Neural progenitor cell (in vitro differentiated cells): ENCODE results near the gene ANAPC7. TPM values are rescaled to one million over a fixed set of nuclear protein-coding genes. Genes with fewer than 3 reads are reported as not detected.
"Not testable (repeated sequence)": the region's sequence is repeated elsewhere in the genome, so short reads cannot be mapped to it uniquely, and the experiment has no call there.

Source experiments
- DNase-seq: peaks from one replicate; pipeline ENCODE4 v3.0.0-alpha.2; 2016; ENCODE audit warnings: low spot score
- H2AFZ ChIP-seq: fragments of 200-600 bp; sonication (generic); replicated peaks from 2 replicates; pipeline ENCODE4 v1.6.1; 2016; ENCODE audit warnings: antibody characterized with exemption
- H3F3A ChIP-seq: fragments of 200-600 bp; sonication (generic); 2 replicates; pipeline ENCODE4 v1.6.1; 2016; ENCODE audit warnings: antibody characterized with exemption, low read depth
- H3K27ac ChIP-seq: fragments of 200-600 bp; sonication (generic); 2 replicates; pipeline ENCODE4 v1.5.1; 2016; ENCODE audit warnings: mild to moderate bottlenecking
- H3K27me3 ChIP-seq: fragments of 200-600 bp; sonication (generic); 2 replicates; pipeline ENCODE4 v1.6.1; 2016; ENCODE audit warnings: mild to moderate bottlenecking, moderate library complexity
- H3K36me3 ChIP-seq: fragments of 200-600 bp; sonication (generic); 2 replicates; pipeline ENCODE4 v1.5.1; 2016
- H3K4me1 ChIP-seq: fragments of 200-600 bp; sonication (generic); 2 replicates; pipeline ENCODE4 v1.6.1; 2016; ENCODE audit warnings: mixed run types
- H3K4me2 ChIP-seq: fragments of 200-600 bp; sonication (generic); 2 replicates; pipeline ENCODE4 v1.6.1; 2016
- H3K4me3 ChIP-seq: fragments of 200-600 bp; sonication (generic); 2 replicates; pipeline ENCODE4 v1.5.1; 2016
- H3K79me2 ChIP-seq: fragments of 200-600 bp; sonication (generic); 2 replicates; pipeline ENCODE4 v1.6.1; 2016; ENCODE audit warnings: low read depth
- H3K9ac ChIP-seq: fragments of 200-600 bp; sonication (generic); 2 replicates; pipeline ENCODE4 v1.6.1; 2016
- H3K9me3 ChIP-seq: fragments of 200-600 bp; sonication (generic); 2 replicates; pipeline ENCODE4 v1.5.1; 2016; ENCODE audit warnings: low read depth
- H4K20me1 ChIP-seq: fragments of 200-600 bp; sonication (generic); 2 replicates; pipeline ENCODE4 v1.6.1; 2016; ENCODE audit warnings: low read depth
- H3K27ac Mint-ChIP-seq: 3 replicates; pipeline ENCODE4 v1.8.0; 2021; ENCODE audit warnings: mixed read lengths
- H3K27me3 Mint-ChIP-seq: 2 replicates; pipeline ENCODE4 v1.8.0; 2022; ENCODE audit warnings: low read depth, mild to moderate bottlenecking, inconsistent platforms, moderate library complexity, mixed read lengths; ENCODE audit not compliant: insufficient read depth
- H3K36me3 Mint-ChIP-seq: 3 replicates; pipeline ENCODE4 v1.8.0; 2021; ENCODE audit warnings: mixed read lengths
- H3K4me1 Mint-ChIP-seq: 3 replicates; pipeline ENCODE4 v1.8.0; 2021; ENCODE audit warnings: mixed read lengths
- H3K4me3 Mint-ChIP-seq: 3 replicates; pipeline ENCODE4 v1.8.0; 2021; ENCODE audit warnings: mild to moderate bottlenecking, moderate library complexity, mixed read lengths
- H3K9me3 Mint-ChIP-seq: 3 replicates; pipeline ENCODE4 v1.8.0; 2020; ENCODE audit warnings: mixed read lengths
- CTCF ChIP-seq: fragments of 200-600 bp; sonication (generic); IDR thresholded peaks from 2 replicates; pipeline ENCODE4 v1.5.1; 2017; ENCODE audit warnings: antibody characterized with exemption, mild to moderate bottlenecking
- EZH2 ChIP-seq: fragments of 200-600 bp; sonication (generic); IDR thresholded peaks from 2 replicates; pipeline ENCODE4 v1.6.1; 2017; ENCODE audit warnings: antibody characterized with exemption, mild to moderate bottlenecking, moderate library complexity
- EZH2phosphoT487 ChIP-seq: fragments of 200-600 bp; sonication (generic); IDR thresholded peaks from 2 replicates; pipeline ENCODE4 v1.6.1; 2017; ENCODE audit warnings: antibody characterized with exemption
- total RNA-seq: library from RNA; depleted of rRNA; stranded (reverse); fragments of >200 nt; gene quantifications from 2 replicates; pipeline ENCODE4 v1.2.3, GENCODE V29; 2015; ENCODE audit warnings: low replicate concordance

ANAPC7 gene
- total RNA-seq, 1 donor from 2014 or later: 114 TPM

GRCh38 chr12:110379631-110380030 is 23.9 kb downstream of the ANAPC7 start:
- Mint-ChIP-seq H3K4me1 (no peaks in the 10 kb centered on the region), H3K9me3 (no peaks in the 10 kb centered on the region), H3K27ac (no peak overlapping the region), H3K27me3 (peaks cover 3% of the 10 kb centered on the region), H3K36me3 (peaks cover 43% of the 10 kb centered on the region), H3K4me3 (no peak overlapping the region)
- no peak overlapping the region for H3K4me3 ChIP-seq
- no peak for DNase-seq
- no peak overlapping the region for H3K27ac ChIP-seq
- H3K4me1 ChIP-seq: no peaks in the 10 kb centered on the region
- no peak for TF ChIP-seq EZH2
- TF ChIP-seq EZH2phosphoT487: no peak
- no peaks in the 10 kb centered on the region for H3K9me3 ChIP-seq
- no peak overlapping the region for H3K9ac ChIP-seq
- H3K36me3 ChIP-seq: peaks cover 24% of the 10 kb centered on the region
- H3K27me3 ChIP-seq: no peaks in the 10 kb centered on the region
- H4K20me1 ChIP-seq: peaks cover 5% of the 10 kb centered on the region
- peaks cover 8% of the 10 kb centered on the region for H3F3A ChIP-seq
- no peaks in the 10 kb centered on the region for H3K79me2 ChIP-seq
- no peak overlapping the region for H2AFZ ChIP-seq
- H3K4me2 ChIP-seq: no peak overlapping the region

GRCh38 chr12:110379197-110379596 is 24.3 kb downstream of the ANAPC7 start:
- TF ChIP-seq EZH2 (no peak), CTCF (no peak), EZH2phosphoT487 (no peak)
- H3K36me3 Mint-ChIP-seq: peaks cover 44% of the 10 kb centered on the region

DNA sequence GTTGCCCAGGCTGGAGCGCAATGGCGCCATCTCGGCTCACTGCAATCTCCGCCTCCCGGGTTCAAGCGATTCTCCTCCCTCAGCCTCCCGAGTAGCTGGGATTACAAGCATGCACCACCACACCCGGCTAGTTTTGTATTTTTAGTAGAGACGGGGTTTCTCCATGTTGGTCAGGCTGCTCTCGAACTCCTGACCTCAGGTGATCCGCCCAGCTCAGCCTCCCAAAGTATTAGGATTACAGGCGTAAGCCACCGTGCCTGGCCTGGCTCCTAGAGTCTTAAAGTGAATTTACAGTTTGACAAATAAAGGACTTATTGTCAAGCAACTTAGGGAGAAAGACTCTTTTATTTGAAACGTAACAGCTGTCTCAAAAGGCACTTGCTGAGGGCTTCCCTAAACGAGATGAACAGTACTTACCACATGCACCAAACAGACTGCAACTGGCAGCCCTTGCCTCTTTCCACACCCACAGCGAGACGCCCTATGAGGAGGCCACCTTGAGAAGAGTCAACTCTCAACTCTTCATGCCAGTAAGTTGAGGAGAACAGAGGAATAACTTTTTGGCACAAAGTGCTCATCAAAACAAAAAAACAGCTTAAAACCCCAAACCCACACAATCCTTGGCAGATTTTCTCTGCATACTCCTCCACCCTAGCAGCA is 25.2 kb downstream of the ANAPC7 start:
- H4K20me1 ChIP-seq, H3K4me3 ChIP-seq, H3K79me2 ChIP-seq, H3K4me1 ChIP-seq, H3F3A ChIP-seq, H3K9me3 ChIP-seq, H3K4me2 ChIP-seq, H3K4me3 Mint-ChIP-seq, H3K27ac Mint-ChIP-seq, H2AFZ ChIP-seq, H3K27me3 Mint-ChIP-seq, H3K9ac ChIP-seq, DNase-seq, H3K27ac ChIP-seq, H3K4me1 Mint-ChIP-seq, H3K27me3 ChIP-seq, H3K9me3 Mint-ChIP-seq: not testable (repeated sequence)
- peaks cover 24% of the 10 kb centered on the region for H3K36me3 ChIP-seq
- peaks cover 46% of the 10 kb centered on the region for H3K36me3 Mint-ChIP-seq

More at GRCh38 chr12:110379197-110379596, 24.3 kb downstream of the ANAPC7 start:
- no peaks in the 10 kb centered on the region for H3K79me2 ChIP-seq
- no peak overlapping the region for H3K4me3 ChIP-seq
- H3K9ac ChIP-seq: no peak overlapping the region
- DNase-seq: no peak
- no peak overlapping the region for H3K4me2 ChIP-seq
- peaks cover 3% of the 10 kb centered on the region for H3K27me3 Mint-ChIP-seq
- no peaks in the 10 kb centered on the region for H3K4me1 Mint-ChIP-seq
- no peaks in the 10 kb centered on the region for H3K27me3 ChIP-seq
- peaks cover 5% of the 10 kb centered on the region for H4K20me1 ChIP-seq
- H2AFZ ChIP-seq: no peak overlapping the region
- H3F3A ChIP-seq: peaks cover 8% of the 10 kb centered on the region
- no peak overlapping the region for H3K4me3 Mint-ChIP-seq
- peaks cover 24% of the 10 kb centered on the region for H3K36me3 ChIP-seq
- H3K9me3 ChIP-seq: no peaks in the 10 kb centered on the region
- H3K27ac ChIP-seq: no peak overlapping the region
- H3K4me1 ChIP-seq: no peaks in the 10 kb centered on the region
- no peak overlapping the region for H3K27ac Mint-ChIP-seq
- no peaks in the 10 kb centered on the region for H3K9me3 Mint-ChIP-seq

DNA sequence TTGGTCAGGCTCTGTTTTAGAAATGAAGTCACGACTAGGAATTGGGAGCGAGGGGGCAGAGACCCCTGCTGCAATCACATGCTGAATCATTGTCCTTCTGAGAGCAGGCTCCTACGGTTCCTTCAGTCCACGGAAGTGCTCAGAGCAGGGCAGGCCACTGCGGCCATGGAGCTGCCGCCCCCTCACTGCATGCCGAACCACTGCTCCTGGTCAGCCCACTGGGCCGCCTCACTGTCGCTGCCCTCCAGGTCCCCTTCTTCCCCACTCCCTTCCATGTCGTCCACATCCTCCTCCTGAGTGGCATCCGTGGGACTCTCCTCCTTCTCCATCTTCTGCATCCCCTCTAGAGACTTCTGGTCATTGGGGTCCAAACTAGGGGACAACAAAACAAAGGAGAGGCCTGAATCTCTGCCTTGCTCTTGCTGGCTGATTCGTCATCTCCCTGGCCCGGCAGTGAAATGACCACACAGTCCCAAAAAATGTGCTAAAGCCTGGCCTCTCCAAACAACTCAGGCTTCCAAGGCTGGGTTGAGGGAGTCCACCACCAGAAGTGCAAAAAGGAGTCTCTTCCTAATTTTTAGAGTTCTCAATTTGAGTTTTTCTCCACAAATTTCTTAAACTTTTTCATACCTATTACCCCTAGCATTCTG is 29.4 kb downstream of the ANAPC7 start:
- Mint-ChIP-seq H3K4me1 (no peaks in the 10 kb centered on the region), H3K27ac (no peak overlapping the region), H3K9me3 (no peaks in the 10 kb centered on the region), H3K27me3 (peaks cover 3% of the 10 kb centered on the region), H3K4me3 (no peak overlapping the region), H3K36me3 (peaks cover 28% of the 10 kb centered on the region)
- H3K9ac ChIP-seq: no peak overlapping the region
- no peak overlapping the region for H3K4me2 ChIP-seq
- H3F3A ChIP-seq: peaks cover 8% of the 10 kb centered on the region
- H3K9me3 ChIP-seq: no peaks in the 10 kb centered on the region
- peaks cover 13% of the 10 kb centered on the region for H3K36me3 ChIP-seq
- no peak for DNase-seq
- no peak overlapping the region for H2AFZ ChIP-seq
- H3K79me2 ChIP-seq: no peaks in the 10 kb centered on the region
- H4K20me1 ChIP-seq: peaks cover 7% of the 10 kb centered on the region
- no peak for TF ChIP-seq EZH2
- no peak for TF ChIP-seq CTCF
- TF ChIP-seq EZH2phosphoT487: no peak
- no peaks in the 10 kb centered on the region for H3K27me3 ChIP-seq
- no peak overlapping the region for H3K4me3 ChIP-seq
- no peak overlapping the region for H3K27ac ChIP-seq
- H3K4me1 ChIP-seq: no peaks in the 10 kb centered on the region
